HG03097 (cell line): ENCODE measurements around the gene SQSTM1.
"Not testable (repeated sequence)": the region's sequence is repeated elsewhere in the genome, so short reads cannot be mapped to it uniquely, and the experiment has no call there.

Source experiments
- ATAC-seq: cut with Tn5 transposase; IDR thresholded peaks from one replicate; pipeline ENCODE4 v1.9.1; 2021; ENCODE audit not compliant: unreplicated experiment, low FRiP score

SQSTM1 gene

DNA sequence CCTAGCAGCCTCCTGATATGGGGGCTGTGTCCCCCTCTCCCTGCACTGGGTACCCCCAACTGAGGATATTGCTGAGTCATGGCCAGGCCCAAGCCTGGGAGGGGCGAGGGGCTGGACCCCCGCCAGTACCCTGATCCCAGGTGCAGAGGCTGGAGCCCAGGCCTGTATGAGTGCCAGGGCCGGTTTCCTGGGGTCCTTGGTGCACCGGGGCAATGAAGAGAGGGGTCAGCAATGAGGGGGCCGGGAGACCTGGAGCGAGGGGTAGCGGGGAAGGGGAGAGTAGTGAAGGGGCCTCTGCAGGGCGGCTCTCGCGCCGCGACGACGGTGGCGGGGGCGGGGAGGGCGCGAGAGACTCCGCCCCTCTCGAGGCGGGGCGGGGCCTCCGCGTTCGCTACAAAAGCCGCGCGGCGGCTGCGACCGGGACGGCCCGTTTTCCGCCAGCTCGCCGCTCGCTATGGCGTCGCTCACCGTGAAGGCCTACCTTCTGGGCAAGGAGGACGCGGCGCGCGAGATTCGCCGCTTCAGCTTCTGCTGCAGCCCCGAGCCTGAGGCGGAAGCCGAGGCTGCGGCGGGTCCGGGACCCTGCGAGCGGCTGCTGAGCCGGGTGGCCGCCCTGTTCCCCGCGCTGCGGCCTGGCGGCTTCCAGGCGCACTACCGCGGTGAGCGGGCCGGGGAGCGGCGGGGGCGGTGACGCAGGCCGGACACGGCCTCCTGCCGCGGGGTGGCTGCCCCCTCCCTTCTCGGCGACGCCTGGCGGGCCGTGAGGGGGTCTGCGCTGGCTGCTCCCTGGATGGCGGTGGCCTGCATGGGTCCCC is at the start of gene SQSTM1:
Gene SQSTM1 (plus strand): TSS at position 423 of the 815 bp plus-strand sequence. CDS start 32 bp downstream, at position 455.
- peak; percentile 34 for ATAC-seq

DNA sequence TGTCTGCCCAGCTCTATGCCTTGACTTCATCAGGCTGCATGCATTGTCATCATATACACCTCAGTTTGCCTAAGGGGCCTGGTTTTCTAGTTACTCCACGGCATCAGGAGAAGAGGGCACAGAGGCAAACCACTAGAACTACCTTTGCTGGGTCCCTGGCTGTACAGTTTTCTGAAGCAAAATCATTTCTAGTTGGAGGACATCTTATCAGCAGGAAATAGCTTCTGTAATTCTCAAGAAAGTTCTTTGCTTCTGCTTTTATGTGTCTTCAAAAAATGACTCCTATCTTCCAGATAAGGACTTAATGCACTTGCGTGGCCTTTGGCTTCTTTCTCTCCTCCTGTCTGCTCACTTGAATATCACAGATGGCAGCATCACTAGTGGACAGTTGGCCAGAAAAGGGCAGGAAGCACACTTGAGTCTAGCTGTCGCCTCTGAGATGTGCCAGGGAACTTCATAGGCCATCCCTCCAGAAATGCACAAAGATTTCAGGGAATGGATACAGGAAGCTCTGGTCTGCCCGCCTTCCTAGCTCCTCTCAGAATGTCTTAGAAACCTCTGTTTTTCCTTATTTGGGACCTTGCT is 49.3 kb upstream of the SQSTM1 start:
- no peak for ATAC-seq

DNA sequence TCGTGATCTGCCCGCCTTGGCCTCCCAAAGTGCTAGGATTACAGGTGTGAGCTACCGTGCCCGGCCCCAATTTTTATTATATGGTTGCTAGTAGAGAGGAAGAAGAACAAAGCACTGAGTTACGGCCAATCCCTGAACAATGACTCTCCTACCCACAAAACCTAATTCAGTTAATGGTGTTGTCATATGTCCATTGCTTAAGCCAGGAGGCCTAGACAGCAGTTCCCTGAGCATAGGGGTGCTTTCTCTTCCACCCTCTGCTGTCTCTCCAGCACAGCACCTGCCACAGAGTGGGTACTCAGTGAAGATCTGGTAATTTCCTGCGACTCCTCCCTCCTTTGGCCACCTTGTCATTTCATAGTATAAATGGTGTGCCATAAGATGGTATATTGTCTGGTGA is 48.4 kb upstream of the SQSTM1 start:
- no peak for ATAC-seq

DNA sequence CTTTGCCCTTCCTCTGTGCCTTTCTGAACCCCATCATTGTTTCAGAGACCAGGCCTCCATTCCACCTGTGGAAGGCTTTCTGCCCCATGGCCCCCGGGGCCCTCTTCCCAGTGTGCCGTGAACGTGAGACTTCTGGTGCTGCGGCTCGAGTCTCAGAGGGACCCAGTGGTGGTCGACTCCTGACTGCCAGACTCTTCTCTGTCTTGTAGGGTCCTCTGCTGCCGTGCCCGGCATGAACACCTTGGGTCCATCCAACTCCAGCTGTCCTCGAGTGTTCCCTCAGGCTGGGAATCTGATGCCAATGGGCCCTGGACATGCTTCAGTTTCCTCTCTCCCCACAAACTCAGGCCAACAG is 47.0 kb upstream of the SQSTM1 start:
- ATAC-seq, result no peak

DNA sequence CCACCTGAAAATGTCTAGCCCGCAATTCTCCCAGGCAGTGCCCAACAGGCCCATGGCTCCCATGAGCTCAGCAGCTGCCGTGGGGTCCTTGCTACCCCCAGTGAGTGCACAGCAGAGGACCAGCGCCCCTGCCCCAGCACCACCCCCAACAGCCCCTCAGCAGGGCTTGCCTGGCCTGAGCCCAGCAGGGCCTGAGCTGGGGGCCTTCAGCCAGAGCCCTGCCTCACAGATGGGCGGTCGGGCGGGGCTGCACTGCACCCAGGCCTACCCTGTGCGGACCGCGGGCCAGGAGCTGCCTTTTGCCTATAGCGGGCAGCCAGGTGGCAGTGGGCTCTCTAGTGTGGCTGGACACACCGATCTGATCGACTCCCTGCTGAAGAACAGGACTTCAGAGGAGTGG is 46.3 kb upstream of the SQSTM1 start:
- no peak for ATAC-seq

DNA sequence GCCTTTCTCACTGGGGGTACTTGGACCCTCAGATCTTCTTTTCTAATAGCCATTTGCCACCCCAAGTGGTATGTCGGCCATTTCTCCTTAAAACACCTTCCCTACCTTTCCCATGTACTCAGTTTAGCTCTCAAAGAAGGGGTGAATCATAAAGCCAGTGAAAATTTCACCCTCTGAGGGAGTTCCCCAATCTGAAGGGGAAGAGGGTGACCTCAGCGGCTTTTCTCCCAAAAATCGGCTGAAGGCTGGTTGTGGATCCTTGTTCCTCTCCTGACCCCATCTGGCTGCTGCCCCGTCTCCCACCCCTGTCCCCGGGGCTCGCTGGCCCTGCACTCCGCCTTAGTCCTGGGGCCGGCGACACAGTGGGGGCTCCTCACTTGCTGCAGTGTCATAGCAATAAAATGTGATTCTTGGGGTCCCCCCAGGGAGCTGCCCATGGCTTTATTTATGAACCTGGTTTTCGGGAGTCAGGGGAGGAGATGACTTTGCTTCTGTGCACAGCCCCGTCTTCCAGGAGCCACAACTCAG is 44.2 kb upstream of the SQSTM1 start:
- no peak for ATAC-seq

DNA sequence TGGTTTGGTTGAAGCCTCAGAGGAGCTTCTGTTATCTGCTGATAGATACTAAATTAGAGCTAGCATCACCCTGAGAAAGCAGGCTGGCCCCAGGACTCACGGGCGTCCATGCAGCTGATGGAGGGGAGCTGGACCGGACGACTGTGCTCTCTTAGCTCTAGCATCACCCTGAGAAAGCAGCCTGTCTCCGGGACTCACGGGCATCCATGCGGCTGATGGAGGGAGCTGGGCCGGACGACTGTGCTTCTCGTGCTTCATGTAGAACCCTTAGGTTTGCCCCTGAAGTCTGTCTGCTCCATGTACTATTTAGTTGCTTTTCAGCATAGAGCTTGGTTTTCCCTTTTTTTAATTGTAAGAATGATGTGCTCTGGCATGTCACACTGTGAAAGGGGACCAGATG is 43.2 kb upstream of the SQSTM1 start:
- ATAC-seq, result no peak

DNA sequence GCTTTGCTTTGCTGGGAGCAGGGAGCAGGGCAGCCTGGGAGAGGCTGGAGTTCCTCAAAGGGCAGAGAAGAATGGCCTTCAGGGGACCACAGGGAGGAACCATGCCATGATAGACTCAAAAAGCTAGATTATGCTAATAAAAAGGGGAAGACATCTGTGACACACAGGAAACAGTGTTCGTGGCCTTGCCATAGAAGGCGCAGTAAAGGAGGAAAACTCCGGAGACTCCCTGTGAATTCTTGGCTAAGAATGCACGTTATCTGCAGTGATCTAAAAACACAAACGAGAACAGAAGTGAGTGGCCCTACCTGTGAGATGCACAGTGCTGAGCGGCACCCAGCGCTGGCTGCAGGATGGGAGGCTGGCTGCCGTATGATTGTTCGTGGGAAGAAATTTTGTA is 42.8 kb upstream of the SQSTM1 start:
- no peak for ATAC-seq

DNA sequence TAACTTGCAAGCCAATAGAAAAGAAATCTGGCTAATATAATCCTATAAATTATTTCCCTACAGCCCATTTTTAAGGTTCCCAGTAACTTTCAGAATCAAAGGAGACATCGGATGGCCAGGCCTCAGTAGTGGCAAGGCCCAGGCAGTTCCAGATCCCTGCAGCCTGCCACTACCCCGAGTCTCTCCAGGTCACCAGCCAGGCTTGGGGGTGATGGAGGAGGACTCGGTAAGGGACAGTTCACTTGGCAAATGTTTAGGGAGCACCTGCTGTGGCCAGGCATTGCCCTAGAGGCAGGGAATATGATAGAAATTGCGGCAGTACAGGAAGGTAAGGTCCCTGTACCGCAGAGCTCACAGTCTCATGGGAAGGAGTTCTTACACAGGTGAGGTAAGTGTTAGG is 42.1 kb upstream of the SQSTM1 start:
- no peak for ATAC-seq

DNA sequence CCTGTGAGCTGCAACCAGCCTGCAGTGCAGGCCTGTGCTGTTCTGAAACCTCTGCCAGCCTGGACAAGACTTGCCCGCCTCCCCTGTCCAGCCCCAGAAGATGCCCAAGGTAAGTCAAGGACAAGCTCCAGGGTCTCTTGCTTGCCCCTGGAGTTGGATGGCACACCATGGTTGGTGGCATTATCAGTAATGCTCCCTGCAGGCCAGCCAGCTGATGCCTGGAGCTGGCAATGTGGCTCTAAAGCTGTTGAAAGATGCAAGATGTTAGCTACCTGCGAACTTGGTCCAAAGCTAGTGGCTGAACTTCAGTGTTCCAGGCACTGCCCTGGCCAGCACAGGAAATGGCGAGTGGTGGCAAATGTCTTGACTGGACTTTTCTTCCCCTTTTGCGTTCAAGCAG is 40.9 kb upstream of the SQSTM1 start:
- no peak for ATAC-seq

DNA sequence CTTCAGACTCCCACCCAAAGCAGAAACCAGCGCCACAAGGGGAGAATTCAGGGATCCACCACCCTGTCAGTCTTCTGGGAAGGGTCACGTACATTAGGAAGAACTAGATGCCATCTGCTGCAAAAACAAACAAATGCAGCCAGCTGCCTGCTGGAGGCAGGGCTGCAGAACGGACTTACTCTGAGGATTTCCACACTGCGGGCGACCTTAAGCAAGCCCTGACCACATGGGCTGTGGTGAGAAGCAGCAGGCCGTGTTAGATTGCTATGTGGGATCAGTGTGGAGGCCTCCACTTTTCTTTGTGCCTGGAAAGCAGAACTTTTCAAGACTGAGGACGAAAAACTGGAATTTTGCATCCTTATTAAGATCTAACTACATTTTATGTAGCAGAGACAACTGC is 40.3 kb upstream of the SQSTM1 start:
- no peak for ATAC-seq

DNA sequence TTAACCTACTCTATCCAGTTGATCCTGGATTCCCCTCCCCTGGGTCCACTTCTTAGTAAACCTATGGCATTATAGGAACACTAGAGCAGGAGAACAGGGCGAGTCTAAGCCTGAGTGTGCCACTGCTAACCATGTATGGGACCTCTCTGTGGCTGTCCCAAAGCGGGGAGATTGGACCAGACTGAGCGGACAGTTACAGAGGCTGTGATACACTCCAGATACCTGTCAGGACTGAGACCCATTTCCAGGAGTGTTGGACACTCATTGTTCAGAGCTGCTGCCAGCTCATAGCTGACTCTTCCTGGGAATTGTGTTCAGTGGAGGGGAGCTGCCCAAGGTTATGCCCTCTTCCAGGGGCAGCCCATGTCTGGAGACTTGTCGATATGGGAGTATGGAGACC is 38.9 kb upstream of the SQSTM1 start:
- no peak for ATAC-seq

DNA sequence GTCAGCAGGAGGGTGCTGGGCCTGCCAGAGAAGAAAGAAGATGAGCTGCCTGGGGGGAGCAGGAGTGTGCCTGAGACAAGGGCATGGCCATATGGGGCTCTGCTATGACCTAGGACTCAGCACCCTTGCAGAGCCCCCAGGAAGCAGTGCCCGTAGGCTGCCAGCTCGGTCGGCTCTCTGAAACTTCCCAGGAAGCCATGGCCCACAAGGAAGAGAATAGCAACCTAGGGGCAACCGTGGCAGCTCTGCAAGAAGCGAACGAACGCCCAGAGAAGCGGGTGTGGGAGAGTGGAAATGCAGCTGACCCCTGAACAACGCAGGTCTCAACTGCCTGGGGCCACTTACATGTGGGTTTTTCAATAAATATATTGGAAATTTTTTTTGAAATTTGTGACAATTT is 37.6 kb upstream of the SQSTM1 start:
- no peak for ATAC-seq

DNA sequence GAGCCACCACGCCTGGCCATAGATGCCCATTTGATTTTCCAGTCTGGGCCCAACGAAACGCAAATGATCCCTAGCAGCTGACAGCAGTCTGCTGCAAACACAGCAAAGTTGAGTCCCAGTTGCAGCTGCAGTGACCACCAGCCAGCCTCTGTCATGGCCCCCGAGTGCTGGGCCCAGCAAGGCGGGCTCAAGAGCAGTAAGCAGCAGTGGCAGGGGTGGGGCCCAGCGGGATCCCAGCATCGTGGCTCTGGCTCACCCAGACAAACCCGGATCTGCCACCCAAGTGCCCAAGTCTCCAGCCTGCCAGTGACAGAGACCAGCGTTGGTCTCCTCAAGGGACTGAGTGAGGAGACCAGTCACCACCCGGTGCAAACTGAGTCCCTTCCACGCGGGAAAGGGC is 33.8 kb upstream of the SQSTM1 start:
- ATAC-seq, result no peak

DNA sequence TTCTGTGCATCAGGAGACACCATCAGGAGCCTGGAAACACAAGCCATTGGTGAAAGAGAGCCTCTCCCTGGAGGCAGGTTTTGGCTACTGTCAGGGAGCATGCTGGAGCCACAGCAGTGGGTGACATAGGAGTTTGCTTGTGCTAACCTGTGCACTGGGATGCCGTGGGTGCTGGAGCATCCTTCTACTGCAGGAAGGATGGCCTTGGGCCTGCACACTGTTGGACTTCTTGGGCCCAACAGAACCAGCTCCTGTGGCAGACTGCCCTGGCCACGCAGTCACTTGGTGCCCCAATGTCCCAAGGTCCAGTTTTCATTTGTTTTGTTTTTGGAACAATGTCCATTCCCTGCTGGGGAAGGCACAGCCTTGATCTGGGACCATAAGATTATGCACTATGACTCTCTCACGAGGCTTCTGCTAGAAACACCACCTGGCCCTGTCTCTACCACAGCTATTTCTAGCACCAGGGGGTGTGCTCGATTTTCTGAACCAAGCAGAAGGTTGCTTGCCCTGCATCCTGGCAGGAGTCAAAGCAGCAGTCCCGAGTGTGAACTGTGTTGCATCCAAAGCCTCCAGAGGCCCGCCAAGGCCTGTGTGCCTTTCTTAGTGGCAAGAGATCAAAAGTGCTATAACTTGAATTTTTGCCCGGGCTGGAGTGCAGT is 32.4 kb upstream of the SQSTM1 start:
- ATAC-seq, result no peak

DNA sequence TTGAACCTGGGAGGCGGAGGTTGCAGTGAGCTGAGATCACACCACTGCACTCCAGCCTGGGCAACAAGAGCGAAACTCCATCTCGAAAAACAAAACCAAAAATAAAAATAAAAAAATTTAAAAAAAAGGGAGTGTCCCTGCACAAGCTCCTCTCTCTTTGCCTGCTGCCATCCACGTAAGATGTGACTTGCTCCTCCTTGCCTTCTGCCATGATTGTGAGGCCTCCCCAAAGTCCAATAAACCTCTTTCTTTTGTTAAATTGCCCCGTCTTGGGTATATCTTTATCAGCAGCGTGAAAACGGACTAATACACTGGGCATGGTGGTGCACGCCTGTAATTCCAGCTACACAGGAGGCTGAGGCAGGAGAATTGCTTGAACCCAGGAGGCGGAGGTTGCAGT is 31.4 kb upstream of the SQSTM1 start:
- not testable (repeated sequence) for ATAC-seq

DNA sequence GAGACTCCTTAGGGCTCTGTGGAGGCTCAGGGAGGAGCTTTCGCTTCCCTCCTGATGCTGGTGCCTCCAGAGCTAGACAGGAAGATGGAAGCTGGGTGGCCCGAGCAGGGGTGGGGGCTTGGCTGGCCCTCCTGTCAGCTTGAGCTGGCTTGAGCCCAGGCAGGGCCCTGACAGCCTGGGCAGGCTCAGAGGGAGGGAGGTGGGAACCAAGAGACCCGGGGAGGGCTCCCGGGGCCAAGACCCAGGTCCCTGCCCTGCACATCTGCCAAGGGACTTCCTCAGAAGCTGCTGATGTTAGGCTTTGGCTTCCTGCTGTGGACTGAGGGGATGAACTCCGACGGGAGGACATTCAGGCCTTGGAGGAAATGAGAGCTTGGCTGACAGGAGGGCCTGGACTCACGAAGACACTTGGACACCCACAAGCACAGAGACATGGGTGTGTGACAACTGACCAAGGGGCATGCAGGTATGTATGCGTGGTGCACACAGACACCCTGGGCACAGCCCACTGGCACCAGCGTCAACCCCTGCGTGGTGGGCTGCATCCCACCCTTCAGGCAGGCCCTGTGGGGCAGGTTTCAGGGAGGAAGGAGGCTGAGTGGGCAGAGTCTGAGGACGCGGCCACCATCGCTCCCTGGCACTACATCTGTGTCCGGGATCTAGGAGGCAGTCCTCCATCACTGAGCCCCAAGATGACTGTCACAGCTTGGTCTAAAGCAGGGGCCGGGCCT is 28.7 kb upstream of the SQSTM1 start:
- ATAC-seq, result no peak

DNA sequence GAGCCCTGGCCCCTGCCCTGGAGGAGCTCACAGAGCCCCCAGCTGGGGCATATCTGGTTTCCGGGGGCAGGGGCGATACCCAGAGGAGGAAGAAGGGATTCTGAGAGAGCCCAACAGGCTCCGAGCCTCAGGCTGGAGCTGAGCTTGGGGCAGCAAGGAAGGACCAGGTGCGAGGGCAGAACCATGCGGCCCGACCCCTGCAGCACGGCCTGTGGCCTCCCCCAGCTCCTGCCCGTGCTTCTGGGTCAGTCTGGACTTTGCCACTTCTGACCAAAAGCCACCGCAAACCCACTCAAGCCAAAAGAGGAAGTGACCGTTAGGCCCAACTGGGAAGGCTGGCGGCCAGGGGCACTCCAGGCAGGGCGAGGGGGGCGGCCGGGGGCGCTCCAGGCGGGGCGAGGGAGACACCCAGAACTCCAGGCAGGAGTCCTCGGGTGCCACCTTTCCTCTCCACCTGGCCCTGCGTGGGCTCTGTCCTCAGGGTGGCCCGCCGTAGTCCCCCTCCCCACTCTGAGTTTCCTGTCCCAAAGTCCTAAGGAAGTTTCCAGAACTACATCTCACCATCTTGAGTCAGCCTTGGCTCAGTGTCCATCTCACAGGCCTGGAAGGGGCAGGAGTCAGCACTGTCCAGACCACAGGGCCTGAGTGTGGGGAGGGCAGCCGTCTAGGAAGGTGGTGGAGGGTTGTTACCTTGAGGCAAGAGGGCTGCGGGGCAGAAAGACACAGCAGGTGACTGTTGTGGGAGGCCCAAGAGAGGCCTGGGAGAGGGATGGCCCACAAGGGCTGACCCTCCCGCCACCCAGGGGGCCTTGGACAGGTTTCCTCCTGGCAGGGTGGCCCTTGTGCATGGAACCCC is 27.9 kb upstream of the SQSTM1 start:
- ATAC-seq, result no peak

DNA sequence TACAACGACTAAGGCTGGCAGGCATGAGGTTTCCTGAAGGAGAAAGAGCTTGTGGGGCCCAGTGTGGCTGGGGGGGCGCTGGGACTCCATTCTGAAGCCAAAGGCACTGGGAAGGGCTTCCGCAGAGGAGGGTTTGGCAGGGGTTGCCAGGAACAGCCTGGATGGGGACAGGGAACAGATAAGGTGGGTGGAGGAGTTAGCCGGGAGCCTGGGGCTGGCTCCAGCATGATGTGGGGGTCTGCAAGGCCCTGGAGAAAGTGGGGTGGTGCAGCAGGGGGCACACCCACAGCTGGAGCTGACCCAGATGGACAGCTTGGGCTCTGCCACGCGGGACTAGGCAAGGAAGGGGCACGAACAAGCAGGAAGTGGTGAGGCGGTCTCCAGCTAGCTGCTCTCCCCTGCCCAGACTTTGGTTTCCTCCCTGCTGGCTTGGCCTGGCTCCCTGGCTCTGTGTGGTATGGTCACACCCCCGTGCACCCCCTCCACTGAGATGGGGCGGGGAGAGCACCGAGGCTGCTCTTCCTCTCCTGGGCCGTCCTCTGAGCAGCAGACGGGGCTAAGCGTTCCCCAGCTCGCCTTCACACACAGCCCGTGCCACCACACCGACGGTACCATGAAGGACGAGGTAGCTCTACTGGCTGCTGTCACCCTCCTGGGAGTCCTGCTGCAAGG is 27.1 kb upstream of the SQSTM1 start, which contains the start of gene LTC4S:
Gene LTC4S (plus strand): TSS at position 519 of the 672 bp plus-strand sequence. CDS start 95 bp downstream, at position 614.
- peak; percentile 38 for ATAC-seq
